GM21423 (cell line): ENCODE measurements around the gene EPO.
A peak's percentile ranks its signal among the peaks of the same experiment; 100 is the strongest.

Experiments used
- ATAC-seq: cut with Tn5 transposase; IDR thresholded peaks from one replicate; pipeline ENCODE4 v1.9.1; 2021; ENCODE audit warnings: mild to moderate bottlenecking, moderate library complexity; ENCODE audit not compliant: unreplicated experiment

Gene EPO

DNA sequence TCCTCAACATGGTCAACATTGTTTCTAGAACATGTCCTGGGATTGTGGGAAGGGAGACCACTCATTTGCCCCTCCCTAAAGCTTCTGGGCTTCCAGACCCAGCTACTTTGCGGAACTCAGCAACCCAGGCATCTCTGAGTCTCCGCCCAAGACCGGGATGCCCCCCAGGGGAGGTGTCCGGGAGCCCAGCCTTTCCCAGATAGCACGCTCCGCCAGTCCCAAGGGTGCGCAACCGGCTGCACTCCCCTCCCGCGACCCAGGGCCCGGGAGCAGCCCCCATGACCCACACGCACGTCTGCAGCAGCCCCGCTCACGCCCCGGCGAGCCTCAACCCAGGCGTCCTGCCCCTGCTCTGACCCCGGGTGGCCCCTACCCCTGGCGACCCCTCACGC is at the start of gene EPO:
Gene EPO (plus strand): TSS at position 190 of the 392 bp plus-strand sequence. CDS start 513 bp downstream, outside the sequence.
- no peak for ATAC-seq

GRCh38 chr7:100671353-100672327 is 48.6 kb upstream of the EPO start:
- ATAC-seq = no peak

DNA sequence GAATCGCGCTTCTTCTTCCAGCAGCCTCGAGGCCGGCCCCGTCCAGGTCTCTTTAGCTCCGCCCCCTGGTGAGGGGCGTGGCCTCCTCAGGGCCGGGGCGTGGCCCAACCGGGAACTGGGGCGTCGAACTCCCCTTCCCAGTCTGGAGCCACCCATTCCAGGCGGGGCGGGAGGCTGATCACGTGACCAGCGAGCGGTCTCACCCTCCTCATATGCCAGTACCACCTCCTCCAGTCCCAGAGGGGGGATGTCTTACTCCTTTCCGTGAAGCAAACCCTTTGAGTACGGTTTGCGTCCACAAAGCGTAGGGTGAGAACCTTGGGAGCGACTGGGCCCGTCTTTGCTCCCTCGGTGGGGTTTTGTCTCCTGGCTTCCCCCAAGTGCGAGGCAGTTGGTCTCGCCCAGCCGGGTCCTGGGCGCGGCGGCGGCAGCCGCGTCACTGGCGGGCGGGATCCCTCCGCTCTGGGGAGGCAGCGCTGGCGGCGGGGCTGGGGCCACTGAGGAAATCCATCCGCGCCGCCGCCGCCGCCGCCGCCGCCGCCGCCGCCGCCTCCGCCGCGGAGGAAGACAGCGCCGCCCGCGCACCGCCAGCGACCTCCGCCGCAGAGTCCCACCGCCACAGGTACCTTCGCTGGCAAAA is 46.8 kb upstream of the EPO start, which contains the start of gene GNB2:
Gene GNB2 (plus strand): TSS at position 439 of the 640 bp plus-strand sequence. CDS start 2,526 bp downstream, outside the sequence.
- ATAC-seq = peak; percentile 59

DNA sequence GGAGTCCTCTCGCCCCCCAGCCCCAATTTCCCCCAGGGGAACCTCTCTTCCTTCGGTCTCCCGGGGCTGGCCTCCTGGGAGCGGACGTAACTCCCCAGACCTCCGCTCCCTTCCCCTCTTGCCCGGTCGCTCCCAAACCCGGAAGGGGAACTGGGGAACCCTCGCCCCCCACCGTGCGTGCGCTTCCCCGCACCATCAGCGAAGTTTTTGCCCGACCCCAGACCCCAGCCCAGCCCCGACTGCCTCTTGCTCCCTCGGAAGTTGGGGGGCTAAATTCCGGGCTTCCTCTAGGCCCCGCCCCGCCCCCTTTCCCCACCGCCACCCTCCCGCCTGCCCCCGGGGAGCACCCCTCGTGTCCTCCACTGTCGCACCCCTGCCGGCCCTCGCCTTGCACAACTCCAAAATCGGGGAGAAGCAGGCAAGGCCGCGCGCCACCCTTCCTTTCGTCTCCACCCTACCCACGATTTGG is 46.3 kb upstream of the EPO start:
- peak; percentile 5 for ATAC-seq

GRCh38 chr7:100674411-100675104 is 45.7 kb upstream of the EPO start:
- no peak for ATAC-seq

GRCh38 chr7:100675105-100675451 is 45.2 kb upstream of the EPO start:
- no peak for ATAC-seq

DNA sequence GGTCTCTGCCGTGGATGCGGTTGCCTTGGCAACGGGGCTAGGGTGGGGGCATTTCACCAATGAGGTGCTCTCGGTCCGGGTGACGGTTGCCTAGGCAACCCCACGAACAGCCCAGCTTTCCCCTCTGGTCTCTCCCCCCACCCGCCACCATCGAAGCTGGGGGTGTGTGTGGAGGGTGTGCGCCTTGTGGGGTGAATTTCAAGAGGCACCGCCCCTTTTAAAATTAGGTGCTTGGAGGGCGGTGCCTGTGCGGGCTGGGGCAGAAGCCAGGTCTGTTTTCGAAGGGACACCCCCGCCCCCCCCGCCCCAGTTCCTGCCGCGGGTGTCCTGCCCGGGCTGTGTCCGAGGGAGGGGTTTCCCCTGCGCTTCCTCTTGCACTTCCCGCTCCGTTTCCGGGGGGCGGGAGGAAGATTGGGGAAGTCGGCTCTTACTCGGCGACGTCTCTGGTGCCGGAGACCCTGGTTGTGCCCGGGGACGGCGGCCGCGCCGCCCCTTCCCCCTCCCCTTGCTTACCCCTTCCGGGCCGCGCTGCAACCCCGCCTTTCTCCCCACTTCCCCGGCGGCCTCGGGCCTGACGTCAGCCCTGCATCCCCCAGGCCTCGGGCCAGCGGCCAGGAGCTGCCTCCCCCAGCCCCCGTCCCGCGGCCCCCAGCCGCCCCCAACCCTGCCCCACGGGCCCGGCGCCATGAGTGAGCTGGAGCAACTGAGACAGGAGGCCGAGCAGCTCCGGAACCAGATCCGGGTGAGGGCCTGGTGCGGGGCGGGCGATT is 44.5 kb upstream of the EPO start:
- ATAC-seq = no peak

GRCh38 chr7:100676501-100677306 is 43.6 kb upstream of the EPO start:
- no peak for ATAC-seq

GRCh38 chr7:100677308-100678267 is 42.7 kb upstream of the EPO start:
- no peak for ATAC-seq

DNA sequence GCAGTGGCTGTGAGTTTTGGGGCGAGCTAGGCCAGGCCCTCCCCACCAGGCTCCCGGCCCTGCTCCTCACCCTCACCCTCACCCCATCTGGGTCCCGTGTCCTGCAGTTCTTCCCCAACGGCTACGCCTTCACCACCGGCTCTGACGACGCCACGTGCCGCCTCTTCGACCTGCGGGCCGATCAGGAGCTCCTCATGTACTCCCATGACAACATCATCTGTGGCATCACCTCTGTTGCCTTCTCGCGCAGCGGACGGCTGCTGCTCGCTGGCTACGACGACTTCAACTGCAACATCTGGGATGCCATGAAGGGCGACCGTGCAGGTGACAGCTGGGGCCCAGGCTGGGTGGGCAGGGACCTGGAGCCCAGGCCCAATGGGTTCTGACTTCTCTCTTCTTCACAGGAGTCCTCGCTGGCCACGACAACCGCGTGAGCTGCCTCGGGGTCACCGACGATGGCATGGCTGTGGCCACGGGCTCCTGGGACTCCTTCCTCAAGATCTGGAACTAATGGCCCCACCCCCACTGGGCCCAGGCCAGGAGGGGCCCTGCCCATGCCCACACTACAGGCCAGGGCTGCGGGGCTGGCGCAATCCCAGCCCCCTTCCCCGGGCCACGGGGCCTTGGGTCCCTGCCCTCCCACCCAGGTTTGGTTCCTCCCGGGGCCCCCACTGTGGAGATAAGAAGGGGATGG is 41.8 kb upstream of the EPO start:
- no peak for ATAC-seq

DNA sequence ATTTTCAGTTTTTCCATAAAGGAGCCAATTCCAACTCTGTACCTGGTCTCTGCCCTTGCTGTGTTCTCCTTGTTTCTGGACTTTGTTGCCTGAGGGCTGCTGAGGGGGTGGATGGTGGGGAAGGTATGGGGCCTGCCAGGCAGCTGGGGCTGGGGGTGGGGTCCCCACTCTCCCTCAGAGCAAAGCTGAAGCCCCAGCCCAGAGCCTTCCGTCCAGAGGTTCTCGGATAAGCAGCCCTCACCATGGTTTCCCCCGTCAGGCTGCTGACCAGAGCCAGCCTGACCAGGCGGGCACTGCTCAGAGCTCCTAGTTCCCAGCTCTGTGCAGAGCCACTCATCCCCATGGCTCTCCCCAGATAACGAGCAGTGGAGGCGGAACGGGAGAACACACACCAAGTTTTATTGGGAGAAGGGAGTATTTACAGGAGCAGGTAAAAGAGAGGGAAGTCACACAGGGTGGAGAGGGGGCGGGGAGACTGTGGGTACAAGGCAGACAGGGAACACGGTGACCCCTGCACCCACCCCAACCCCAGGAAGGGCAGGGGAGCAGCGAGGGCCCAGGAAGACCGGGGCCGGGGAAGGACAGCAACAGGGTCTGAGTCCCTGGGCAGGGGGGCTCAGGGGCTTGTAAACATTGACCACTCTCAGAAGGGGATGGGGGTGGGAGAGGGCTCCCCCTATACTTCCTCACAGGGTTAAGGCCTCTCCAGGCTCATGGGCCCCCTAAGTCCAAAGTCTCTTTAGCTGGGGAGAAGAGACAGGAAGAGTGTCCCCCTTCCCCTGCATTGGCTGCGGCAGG is 40.9 kb upstream of the EPO start:
- no peak for ATAC-seq

DNA sequence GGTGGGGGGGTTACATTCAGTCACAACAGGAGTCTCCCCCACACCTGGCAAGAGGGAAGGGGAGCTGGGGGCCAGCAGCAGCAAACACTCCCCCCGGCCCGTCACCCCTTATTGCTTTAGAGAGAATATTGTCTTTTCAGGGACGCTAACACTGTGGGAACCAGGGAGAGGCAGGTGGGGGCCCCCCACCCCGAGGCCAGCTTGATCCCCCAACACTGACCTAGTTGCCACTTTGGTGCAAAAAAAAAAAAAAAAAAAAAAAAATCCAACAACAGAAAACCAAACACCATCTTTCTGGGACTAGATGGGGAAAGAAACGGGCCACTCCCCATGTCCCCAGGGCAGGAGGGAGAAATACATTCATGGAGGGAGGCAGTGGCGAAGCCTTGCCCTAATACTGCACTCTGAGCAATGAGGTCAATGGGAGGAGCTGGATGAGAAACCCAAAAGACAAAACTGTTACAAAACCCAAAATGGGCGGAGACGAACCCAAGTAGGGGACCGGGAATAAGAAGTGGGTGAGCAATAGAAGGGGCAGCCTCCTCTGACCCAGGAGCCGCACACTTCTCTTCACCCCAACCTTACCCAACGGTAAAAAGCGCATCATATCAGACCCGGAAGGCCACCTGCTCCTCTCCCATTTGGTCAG is 40.2 kb upstream of the EPO start:
- ATAC-seq = no peak

GRCh38 chr7:100680576-100681271 is 39.5 kb upstream of the EPO start:
- ATAC-seq = no peak

DNA sequence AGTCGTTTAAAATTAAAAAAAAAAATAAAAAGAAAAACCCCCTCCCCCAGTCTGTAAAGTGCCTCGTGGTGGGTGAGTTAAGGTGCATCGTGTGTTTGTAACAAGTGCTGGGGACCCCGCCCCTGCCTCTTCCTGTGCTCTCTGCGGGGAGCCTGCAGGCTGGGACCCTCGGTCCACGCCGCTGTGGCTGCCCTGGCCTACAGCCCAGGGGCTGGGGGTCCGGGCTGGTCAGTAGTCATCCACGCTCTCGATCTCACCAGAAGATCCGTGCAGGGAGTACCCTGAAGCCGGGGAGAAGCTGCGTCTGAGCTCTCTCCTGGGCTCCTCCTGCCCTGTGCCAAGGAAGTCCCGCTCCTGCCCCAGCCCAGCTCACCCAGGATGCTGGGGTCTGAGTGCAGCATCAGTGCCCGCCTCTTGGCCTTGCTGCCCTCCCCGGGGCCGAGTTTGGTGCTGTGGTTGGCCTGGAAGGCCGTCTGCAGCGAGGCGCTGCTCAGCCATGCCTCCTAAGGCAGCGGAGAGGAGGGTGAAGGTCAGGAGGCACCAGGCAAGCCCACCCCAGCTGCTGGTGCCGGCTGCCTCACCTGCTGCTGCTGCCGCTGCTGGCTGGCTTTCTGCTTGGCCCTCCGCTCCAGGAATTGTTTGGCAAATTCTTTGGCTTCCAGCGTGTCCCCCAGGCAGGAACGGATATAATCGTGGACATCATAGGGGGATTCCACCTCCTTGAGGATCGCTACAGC is 38.6 kb upstream of the EPO start:
- ATAC-seq = no peak

DNA sequence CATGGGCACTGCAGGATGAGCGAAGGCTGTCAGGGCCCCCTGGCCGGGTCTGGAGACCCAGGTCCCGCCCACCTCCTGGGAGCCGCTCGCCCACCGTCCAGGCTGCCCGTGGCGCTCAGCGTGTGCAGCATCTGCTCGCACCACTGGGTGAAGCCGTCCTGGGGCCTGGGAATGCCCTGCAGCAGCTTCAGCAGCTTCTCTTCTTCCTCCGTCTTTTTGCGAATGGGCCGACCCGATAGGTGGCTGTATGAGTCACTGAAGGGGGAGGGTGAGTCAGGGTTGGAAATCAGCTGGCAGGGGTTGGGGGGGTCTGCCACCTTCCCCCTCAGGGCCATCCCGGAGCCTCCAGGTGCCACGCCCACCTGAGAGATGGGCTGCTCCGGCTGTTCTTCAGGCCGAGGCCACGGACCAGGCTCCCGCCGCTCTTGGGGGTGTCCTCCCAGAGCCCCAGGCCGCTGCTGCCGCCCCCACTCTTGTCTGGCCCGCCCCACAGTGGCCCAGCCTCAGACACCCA is 38.0 kb upstream of the EPO start:
- ATAC-seq = no peak
